K562 (cell line): ENCODE data around the gene CHMP2A. TPM values are rescaled to one million over a fixed set of nuclear protein-coding genes. Genes with fewer than 3 reads are reported as not detected.

Experiments
- ARID2 ChIP-seq: fragments of 450-650 bp; IDR thresholded peaks from 2 replicates; pipeline ENCODE4 v1.6.1; 2017; ENCODE audit warnings: antibody characterized with exemption, mild to moderate bottlenecking
- CBX3 ChIP-seq, 2 experiments: IDR thresholded peaks; 1 replicate in 1 of 2; 2 replicates in 1 of 2; pipeline ENCODE4 v1.6.1; 2012; ENCODE audit warnings: inconsistent platforms in 2 of 2, low read length in 2 of 2, borderline replicate concordance in 1 of 2, control low read depth in 1 of 2
- HNRNPK ChIP-seq: fragments of 200-400 bp; formaldehyde crosslinking; IDR thresholded peaks from one replicate; pipeline ENCODE4 v1.6.1; 2018; ENCODE audit warnings: mild to moderate bottlenecking, low read depth, low read length; ENCODE audit not compliant: poor library complexity, severe bottlenecking
- KAT8 ChIP-seq: fragments of 450-650 bp; IDR thresholded peaks from 2 replicates; pipeline ENCODE4 v1.6.1; 2016; ENCODE audit warnings: low read depth, mild to moderate bottlenecking
- SMAD4 ChIP-seq: fragments of 250-450 bp; sonication (Bioruptor Pico); conservative IDR thresholded peaks from 2 replicates; pipeline ENCODE4 v1.8.0; 2021; ENCODE audit warnings: inconsistent platforms, mild to moderate bottlenecking, moderate library complexity
- polyA plus RNA-seq, 8 experiments: library from polyadenylated mRNA; depleted of rRNA in 4 of 8; stranded (reverse) in 5 of 8; unstranded in 3 of 8; fragments of >200 nt; fragmentation: Nextera tagmentation in 2 of 8; fragmentation: Illumina TruSeq in 1 of 8; extraction: Ambion mirVana in 2 of 8; extraction: Trizol in 1 of 8; gene quantifications; 2 replicates each; pipeline versions ENCODE4 v1.2.1 to v1.2.3, GENCODE V29; 2011 to 2014; ENCODE audit warnings: inconsistent platforms in 1 of 8, missing spikeins in 1 of 8
- total RNA-seq, 7 experiments: library from RNA; depleted of rRNA in 6 of 7; stranded (reverse); fragments of >200 nt in 6 of 7; fragmentation: Illumina TruSeq in 2 of 7; extraction: Trizol in 2 of 7; gene quantifications; 2 replicates each; pipeline versions ENCODE4 v1.2.1 to v1.2.3, GENCODE V29; 2011 to 2021; ENCODE audit warnings: low replicate concordance in 1 of 7
- TF ChIP-seq, protein P1 (sequence below): fragments of 250-450 bp; sonication (Bioruptor Pico); IDR thresholded peaks from 2 replicates; pipeline ENCODE4 v1.4.0; 2020; ENCODE audit warnings: mild to moderate bottlenecking, moderate library complexity
- TF ChIP-seq, protein P2 (sequence below): fragments of 250-450 bp; sonication (Bioruptor Pico); IDR thresholded peaks from 2 replicates; pipeline ENCODE4 v1.4.0; 2020; ENCODE audit warnings: borderline replicate concordance
- TF ChIP-seq, protein P3 (sequence below): fragments of 200-600 bp; sonication (generic); IDR thresholded peaks from one replicate; pipeline ENCODE4 v1.6.1; 2012; ENCODE audit warnings: mild to moderate bottlenecking, low read depth, low read length, inconsistent platforms

The CHMP2A gene
- total and polyA plus RNA-seq, 9 of the 15 experiments (the other 6 are each of a cell fraction or from before 2014, with no cell fraction given): 57.6 to 159 (median 87.2) TPM

DNA sequence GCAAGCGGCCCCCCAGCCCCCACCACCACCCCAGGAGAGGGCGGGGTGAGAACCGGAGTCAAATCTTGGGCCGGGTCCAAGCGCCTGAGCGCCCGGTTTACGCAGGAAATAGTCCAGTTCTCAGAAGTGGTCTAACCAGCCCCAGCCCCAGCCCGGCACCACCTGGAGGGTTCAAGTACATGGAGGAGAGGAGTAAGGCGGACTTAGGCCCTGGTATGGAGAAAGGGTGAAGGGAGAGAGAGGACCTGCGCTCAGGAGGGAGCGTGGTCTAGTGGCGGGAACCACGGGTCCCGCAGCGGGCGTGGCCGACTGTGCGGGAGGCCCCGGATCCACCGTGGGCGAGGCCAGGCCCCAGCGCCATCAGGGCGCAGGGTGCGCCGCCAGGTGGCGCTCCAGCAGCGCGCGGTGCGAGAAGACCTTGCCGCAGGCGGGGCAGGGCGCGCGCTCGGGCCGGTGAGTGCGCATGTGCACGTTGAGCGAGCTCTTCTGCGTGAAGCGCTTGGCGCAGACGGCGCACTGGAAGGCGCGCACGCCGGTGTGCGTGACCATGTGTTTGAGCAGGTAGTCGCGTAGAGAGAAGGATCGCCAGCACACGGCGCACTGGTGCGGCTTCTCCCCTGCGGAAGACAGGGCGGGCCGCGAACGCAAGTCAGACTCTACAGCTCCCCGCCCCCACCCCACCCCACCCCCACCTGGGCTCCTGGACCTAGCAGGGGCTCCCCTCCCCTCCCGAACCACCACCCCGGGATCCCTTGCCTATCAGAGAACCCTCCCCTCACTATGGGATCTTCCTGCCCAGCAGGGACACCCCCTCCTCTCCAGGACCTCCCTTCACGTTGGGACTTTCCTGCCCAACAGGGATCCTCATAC lies 41.0 kb downstream of the CHMP2A start (continued):
- TF ChIP-seq SMAD4 (CRISPR knock-in tag) (peak; percentile 54), CBX3 (IDR thresholded peaks at IDR 0.05; ENCODE audit: borderline replicate concordance in 1 of 2, low read length in 2 of 2) (no peak), ARID2 (no peak), HNRNPK (peak; percentile 53), KAT8 (no peak)
- TF ChIP-seq, protein P1, sequence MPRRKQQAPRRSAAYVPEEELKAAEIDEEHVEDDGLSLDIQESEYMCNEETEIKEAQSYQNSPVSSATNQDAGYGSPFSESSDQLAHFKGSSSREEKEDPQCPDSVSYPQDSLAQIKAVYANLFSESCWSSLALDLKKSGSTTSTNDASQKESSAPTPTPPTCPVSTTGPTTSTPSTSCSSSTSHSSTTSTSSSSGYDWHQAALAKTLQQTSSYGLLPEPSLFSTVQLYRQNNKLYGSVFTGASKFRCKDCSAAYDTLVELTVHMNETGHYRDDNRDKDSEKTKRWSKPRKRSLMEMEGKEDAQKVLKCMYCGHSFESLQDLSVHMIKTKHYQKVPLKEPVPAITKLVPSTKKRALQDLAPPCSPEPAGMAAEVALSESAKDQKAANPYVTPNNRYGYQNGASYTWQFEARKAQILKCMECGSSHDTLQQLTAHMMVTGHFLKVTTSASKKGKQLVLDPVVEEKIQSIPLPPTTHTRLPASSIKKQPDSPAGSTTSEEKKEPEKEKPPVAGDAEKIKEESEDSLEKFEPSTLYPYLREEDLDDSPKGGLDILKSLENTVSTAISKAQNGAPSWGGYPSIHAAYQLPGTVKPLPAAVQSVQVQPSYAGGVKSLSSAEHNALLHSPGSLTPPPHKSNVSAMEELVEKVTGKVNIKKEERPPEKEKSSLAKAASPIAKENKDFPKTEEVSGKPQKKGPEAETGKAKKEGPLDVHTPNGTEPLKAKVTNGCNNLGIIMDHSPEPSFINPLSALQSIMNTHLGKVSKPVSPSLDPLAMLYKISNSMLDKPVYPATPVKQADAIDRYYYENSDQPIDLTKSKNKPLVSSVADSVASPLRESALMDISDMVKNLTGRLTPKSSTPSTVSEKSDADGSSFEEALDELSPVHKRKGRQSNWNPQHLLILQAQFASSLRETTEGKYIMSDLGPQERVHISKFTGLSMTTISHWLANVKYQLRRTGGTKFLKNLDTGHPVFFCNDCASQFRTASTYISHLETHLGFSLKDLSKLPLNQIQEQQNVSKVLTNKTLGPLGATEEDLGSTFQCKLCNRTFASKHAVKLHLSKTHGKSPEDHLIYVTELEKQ (CRISPR knock-in tag): no peak
- TF ChIP-seq, protein P2, sequence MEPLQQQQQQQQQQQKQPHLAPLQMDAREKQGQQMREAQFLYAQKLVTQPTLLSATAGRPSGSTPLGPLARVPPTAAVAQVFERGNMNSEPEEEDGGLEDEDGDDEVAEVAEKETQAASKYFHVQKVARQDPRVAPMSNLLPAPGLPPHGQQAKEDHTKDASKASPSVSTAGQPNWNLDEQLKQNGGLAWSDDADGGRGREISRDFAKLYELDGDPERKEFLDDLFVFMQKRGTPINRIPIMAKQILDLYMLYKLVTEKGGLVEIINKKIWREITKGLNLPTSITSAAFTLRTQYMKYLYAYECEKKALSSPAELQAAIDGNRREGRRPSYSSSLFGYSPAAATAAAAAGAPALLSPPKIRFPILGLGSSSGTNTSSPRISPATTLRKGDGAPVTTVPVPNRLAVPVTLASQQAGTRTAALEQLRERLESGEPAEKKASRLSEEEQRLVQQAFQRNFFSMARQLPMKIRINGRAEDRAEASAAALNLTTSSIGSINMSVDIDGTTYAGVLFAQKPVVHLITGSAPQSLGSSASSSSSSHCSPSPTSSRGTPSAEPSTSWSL (CRISPR knock-in tag): no peak
- TF ChIP-seq, protein P3, sequence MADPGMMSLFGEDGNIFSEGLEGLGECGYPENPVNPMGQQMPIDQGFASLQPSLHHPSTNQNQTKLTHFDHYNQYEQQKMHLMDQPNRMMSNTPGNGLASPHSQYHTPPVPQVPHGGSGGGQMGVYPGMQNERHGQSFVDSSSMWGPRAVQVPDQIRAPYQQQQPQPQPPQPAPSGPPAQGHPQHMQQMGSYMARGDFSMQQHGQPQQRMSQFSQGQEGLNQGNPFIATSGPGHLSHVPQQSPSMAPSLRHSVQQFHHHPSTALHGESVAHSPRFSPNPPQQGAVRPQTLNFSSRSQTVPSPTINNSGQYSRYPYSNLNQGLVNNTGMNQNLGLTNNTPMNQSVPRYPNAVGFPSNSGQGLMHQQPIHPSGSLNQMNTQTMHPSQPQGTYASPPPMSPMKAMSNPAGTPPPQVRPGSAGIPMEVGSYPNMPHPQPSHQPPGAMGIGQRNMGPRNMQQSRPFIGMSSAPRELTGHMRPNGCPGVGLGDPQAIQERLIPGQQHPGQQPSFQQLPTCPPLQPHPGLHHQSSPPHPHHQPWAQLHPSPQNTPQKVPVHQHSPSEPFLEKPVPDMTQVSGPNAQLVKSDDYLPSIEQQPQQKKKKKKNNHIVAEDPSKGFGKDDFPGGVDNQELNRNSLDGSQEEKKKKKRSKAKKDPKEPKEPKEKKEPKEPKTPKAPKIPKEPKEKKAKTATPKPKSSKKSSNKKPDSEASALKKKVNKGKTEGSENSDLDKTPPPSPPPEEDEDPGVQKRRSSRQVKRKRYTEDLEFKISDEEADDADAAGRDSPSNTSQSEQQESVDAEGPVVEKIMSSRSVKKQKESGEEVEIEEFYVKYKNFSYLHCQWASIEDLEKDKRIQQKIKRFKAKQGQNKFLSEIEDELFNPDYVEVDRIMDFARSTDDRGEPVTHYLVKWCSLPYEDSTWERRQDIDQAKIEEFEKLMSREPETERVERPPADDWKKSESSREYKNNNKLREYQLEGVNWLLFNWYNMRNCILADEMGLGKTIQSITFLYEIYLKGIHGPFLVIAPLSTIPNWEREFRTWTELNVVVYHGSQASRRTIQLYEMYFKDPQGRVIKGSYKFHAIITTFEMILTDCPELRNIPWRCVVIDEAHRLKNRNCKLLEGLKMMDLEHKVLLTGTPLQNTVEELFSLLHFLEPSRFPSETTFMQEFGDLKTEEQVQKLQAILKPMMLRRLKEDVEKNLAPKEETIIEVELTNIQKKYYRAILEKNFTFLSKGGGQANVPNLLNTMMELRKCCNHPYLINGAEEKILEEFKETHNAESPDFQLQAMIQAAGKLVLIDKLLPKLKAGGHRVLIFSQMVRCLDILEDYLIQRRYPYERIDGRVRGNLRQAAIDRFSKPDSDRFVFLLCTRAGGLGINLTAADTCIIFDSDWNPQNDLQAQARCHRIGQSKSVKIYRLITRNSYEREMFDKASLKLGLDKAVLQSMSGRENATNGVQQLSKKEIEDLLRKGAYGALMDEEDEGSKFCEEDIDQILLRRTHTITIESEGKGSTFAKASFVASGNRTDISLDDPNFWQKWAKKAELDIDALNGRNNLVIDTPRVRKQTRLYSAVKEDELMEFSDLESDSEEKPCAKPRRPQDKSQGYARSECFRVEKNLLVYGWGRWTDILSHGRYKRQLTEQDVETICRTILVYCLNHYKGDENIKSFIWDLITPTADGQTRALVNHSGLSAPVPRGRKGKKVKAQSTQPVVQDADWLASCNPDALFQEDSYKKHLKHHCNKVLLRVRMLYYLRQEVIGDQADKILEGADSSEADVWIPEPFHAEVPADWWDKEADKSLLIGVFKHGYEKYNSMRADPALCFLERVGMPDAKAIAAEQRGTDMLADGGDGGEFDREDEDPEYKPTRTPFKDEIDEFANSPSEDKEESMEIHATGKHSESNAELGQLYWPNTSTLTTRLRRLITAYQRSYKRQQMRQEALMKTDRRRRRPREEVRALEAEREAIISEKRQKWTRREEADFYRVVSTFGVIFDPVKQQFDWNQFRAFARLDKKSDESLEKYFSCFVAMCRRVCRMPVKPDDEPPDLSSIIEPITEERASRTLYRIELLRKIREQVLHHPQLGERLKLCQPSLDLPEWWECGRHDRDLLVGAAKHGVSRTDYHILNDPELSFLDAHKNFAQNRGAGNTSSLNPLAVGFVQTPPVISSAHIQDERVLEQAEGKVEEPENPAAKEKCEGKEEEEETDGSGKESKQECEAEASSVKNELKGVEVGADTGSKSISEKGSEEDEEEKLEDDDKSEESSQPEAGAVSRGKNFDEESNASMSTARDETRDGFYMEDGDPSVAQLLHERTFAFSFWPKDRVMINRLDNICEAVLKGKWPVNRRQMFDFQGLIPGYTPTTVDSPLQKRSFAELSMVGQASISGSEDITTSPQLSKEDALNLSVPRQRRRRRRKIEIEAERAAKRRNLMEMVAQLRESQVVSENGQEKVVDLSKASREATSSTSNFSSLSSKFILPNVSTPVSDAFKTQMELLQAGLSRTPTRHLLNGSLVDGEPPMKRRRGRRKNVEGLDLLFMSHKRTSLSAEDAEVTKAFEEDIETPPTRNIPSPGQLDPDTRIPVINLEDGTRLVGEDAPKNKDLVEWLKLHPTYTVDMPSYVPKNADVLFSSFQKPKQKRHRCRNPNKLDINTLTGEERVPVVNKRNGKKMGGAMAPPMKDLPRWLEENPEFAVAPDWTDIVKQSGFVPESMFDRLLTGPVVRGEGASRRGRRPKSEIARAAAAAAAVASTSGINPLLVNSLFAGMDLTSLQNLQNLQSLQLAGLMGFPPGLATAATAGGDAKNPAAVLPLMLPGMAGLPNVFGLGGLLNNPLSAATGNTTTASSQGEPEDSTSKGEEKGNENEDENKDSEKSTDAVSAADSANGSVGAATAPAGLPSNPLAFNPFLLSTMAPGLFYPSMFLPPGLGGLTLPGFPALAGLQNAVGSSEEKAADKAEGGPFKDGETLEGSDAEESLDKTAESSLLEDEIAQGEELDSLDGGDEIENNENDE: no peak
